GM19463 (cell line): ENCODE measurements around the gene PTPMT1.

ENCODE experiments used
- ATAC-seq: cut with Tn5 transposase; IDR thresholded peaks from one replicate; pipeline ENCODE4 v1.9.1; 2021; ENCODE audit warnings: mild to moderate bottlenecking, moderate library complexity; ENCODE audit not compliant: unreplicated experiment

Gene PTPMT1

DNA sequence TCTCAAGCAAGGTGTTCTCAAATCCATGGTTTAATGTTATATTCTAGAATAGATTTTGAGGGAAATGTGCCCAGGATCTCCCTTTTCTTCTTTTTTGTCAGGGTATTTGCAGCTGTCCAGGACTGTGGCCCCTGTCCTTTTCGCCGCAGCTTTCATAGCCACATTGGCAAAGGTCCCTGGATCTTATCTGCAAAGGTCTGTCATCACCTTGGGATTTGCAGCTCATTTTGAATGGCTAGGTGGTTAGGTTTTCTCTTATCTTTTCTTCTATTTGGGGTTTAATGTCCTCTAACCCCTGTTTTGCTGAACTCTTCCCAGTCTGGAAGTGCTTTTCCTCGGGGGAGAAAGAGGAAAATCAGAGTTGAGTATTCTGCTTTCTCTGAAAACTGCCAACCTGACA, 40.5 kb downstream of the PTPMT1 start:
- ATAC-seq: no peak

DNA sequence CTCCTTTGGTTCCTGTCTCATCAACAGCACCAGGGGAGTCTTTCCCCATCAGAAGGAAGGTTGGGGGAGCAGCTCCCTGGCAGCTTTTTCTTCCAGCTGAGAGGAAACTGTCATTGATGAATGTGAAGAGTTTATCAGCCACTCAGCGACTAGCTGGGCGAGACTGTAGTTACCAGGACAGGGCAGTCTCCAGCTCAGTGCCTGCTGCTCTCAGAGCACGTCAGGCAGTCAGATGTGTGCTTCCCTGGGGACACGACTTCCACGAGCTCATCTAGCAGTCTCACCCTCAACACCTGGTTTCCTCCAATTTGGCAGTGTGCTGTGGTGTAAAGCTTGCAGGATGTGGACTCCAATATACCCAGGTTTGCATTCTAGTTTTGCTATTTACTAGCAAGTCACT, 41.3 kb downstream of the PTPMT1 start:
- no peak for ATAC-seq

GRCh38 chr11:47607380-47607779, 42.0 kb downstream of the PTPMT1 start:
- ATAC-seq: no peak

DNA sequence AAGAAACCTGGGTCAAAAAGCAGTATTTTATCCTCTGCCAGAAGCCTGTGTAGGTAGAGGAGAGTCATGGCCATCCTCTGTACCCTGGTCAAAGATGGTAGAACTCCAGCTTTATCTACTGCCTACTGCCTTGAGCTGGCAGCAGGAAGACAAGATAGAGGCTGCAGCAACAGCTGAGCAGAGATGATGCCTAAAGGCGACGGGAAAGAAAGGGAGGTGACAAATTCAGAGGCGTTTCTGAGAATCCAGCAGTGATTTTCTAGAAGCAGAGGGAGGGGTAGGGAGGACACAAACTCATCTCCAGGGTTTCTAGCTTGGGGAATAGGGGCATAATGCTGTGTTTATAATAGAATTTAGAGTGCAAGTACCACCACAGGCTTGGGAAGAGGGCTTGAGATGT, 44.3 kb downstream of the PTPMT1 start:
- ATAC-seq: no peak

DNA sequence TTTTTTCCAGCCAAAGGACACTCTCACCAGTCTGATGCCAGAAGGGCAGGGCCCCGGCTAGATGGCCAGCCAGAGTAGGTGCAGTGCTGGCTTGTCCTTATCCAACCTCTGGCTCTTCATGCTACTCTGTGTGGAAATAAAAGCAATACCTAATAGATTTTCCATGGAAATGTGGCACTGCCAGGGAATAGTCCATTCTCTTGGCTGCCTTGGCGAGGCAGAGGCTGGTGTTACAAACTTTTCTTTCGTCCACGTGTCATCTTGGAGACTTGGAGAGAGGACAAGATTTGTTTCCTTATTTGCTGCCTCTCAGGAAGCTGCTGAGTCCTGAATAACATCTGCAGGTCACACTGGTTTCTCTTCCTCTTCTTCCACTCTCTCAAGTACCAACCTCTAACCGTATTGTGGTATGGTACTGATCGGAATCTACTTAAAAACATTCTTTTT, 46.0 kb downstream of the PTPMT1 start:
- ATAC-seq: peak; percentile 85

DNA sequence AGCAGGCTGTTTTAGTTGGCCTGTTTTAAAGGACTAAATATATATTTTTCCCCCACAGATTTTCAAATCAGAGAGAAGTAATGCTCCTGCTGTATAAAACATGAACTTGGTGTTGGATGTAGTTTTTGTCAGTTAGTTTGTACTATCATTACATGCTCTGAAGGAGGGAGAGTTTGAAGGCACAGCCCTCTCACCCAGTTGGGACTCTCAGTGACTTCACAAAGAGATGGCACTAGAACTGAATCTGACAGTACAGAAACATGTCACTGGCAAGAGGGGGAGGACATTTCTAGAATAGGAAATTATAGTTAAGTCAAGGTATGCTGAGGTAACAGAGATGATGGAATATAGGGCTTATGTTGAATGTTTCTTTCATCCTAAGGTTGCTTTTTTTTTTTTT, 49.9 kb downstream of the PTPMT1 start:
- ATAC-seq: no peak

DNA sequence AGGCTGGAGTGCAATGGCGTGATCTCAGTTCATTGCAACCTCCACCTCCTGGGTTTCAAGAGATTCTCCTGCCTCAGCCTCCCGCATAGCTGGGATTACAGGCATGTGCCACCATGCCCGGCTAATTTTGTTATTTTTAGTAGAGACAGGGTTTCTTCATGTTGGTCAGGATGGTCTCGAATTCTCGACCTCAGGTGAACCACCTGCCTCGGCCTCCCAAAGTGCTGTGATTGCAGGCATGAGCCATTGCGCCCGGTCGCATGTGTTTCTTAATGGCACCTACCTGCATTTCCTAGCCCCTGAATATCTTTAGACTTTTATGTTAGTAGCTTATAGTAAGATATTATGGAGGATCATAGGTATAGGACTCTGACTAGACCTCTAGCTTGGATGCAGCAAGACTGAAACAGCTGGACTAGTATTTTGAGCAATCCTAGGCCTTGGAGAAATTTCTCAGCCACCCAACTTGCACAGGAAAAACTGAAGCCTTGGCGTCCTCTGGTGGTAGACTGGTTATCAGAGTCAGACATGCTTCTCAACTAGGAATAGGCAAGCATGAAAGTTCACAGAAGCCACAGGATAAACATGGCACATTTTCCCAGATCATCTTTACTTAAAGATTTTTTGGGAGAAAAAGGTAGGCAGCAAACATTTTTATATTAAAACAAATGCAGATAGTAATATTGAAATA, 51.5 kb downstream of the PTPMT1 start:
- no peak for ATAC-seq

- ATAC-seq: no peak
Measured at GRCh38 chr11:47617417-47617809, 52.0 kb downstream of the PTPMT1 start.

DNA sequence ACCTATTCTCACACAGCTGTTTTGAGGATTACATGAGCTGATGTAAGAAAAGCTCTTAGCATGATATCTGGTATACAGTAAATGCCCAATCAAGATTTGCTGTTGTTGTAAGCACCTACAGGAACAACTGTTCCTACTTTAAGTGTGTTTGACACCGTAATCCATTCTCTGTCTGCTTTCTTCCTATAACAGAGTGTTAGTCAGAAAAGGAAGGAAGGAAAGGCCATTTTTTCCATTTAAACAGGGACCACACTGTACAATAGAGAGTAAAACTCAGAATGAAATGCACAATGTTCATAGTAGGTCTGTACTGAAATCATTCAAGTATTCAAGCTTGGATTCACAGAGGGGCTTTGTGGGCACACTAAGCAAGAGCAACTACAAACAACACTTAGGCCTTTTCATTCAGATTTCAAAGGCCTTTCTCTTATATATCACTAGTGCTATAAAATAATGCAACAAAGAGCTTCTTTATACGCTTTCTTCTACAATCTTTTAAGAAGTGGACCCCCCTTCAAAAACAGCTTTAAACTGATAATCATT, 55.5 kb downstream of the PTPMT1 start:
- ATAC-seq: no peak
